GM21786 (cell line): Measurements from ENCODE around the gene MYO5B.

Experiments
- ATAC-seq: cut with Tn5 transposase; IDR thresholded peaks from one replicate; pipeline ENCODE4 v1.9.1; 2021; ENCODE audit not compliant: unreplicated experiment

Gene MYO5B

DNA sequence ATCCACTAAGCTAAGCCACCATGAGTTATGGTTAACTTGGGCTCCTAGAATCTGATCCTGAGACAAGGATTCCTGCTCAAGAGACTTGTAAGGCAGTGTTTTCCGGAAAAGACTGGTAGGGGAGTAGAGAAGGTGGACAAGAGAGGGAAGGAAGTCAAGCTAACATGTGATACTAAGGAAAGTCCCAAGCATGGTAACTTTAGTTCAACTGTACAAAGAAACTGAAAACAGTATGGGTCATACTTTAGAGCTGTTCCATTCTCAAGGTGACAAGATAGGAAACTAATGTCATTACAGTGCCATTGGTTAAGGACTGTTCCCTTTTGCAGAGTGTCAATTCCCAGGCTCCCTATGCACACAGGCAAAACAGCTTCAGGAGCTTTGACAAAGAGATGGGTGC is 5.8 kb downstream of the MYO5B start:
- no peak for ATAC-seq

DNA sequence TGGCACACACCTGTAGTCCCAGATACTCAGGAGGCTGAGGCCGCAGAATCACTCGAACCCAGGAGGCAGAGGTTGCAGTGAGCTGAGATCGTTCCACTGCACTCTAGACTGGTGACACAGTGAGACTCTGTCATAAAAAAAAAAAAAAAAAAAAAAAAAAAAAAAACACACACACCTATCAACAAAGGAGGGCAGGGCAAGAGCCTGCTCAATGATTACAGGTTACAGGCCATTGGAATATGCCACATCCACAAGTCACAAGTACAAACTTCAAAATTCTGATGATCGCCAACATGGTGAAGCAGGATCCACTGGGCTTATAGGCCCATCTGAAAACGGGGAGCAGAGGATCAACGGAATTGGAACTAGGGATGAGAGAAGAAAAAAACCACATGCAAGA is 6.3 kb downstream of the MYO5B start:
- no peak for ATAC-seq

DNA sequence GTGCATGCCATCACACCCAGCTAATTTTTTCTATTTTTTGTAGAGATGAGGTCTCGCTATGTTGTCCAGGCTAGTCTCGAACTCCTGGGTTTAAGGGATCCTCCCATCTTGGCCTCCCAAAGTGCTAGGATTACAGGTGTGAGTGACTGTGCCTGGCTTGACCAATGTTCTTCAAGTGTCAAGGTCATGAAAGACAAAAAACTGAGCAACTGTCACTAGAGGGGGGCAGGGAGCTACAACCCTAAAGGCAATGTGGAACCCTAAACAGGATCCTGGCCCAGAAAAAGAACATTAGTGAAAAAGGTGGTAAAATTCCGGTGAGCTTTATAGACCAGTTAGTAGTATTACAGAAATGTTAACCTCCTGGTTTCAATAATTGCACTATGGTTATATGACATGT is 7.3 kb downstream of the MYO5B start:
- ATAC-seq, result no peak

DNA sequence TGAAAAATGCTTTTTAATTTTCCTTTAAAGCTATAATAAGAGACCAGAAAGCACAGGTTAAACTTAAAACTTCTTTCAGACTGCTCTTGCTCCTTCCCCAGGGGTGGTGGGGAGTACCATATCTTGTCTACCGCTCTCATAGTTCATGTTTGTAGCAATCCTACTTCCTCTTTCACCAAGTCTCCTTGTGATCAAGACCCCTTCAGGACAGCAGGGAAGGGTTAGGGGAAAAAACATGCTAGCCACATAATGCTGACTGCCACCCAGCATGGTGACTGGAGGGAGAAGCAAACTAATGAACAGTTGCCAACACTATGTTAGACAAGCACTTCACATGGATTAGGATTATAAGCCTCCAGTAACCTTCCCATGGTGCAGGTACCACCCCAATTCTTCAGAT is 8.6 kb downstream of the MYO5B start:
- no peak for ATAC-seq

DNA sequence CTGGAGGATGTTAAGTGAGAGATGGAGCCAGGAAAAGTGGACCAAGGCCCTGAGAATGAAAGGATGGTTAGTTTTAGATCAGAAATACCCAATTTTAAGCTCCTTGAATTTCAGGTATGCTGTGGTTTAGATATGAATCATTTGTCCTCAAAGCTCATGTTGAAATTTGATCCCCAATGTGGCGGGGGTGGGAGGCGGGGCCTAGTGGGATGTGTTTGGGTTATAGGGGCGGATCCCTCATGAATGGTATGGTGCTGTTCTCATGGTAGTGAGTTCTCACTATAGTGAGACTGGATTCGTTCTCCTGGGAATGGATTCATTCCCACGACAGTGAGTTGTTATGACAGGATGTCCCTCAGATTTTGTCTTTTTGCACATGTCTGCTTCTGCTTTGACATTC is 11.4 kb downstream of the MYO5B start:
- no peak for ATAC-seq

DNA sequence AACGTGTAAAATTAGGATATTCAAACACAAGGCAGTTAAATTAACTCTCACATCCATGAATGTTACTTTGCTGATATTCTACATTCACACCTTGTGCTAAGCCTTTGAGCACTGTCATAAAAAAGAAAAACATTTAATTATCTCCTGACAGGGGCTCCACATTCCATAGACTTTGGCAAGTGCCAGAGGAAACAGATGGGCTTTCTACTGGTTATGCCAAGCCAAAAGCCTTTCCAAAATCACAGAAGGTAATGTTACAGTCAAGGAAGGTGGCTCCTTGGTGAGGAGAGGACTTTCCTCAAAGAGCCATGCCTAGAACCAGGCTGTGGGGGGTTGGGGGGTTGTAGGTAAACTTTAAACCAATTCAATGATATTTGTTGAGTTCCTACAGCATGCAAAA is 12.4 kb downstream of the MYO5B start:
- no peak for ATAC-seq

DNA sequence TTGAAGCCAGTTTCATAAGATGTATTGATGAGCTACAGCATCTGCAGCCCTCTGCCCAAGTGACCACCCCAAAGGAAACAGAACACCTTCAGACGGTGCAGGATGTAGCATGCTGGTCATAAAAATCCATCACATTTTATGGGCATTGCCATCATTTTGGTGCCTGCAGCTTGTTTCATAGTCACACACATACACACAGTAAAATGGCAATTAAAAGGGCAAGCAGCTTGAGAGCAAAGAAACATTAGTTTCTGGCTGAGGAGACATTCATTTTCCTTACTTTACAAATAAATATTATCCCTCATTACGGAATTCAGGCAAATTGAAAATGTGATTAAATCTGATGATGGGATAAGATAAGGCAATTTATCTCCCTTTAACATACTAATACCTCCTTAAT is 13.4 kb downstream of the MYO5B start:
- no peak for ATAC-seq

DNA sequence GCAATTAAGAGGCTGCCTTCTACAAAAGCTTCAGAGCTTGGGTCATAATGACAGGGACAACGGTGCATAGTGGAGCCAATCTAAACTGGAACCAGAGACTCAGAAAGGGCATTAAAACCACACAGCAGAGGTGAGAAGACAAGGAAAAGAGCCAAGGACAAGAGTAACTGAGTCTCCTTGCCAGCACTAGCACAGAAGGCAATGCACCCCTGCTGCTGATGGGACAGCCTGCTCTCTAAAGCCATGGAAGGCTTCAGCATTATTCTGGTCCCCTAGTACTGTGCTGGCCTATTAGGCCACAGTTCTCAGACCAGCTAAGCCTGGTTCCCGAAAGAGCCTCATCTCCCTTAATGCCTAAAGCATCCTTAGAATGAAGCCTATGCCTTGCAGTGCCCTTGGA is 15.5 kb downstream of the MYO5B start:
- no peak for ATAC-seq

DNA sequence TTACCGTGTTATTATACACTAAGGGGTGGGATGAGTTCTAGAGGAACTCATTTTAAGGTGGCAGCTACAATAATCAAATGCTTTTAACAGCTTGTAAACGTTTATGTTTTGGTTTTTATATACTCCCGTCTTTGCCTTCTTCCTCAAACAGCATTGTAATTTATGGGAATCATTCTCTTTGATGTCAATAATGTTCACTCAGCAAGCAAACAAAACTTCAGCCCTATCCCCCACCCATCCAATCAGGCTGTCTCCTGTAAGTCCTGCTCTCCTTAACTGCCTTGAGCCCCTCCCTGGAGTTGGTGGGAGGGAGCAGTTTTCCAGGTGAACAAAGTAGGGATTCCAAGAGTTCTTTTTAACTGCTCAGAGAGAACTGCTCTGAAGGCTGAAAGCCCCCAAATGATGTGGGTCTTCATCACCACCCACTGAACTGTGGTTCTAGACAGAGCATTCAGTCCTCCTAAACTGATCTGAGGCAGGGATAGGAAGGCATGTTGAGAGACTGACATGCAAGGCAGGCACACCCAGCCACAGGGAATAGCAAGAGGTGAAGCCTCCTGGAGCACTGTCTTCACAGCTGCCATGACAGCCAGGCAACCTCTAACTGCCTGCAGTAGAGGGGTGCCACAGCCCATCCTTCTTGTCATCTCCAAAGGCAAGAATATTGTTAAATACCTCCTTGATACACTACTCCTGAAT is 17.5 kb downstream of the MYO5B start:
- ATAC-seq, result no peak

DNA sequence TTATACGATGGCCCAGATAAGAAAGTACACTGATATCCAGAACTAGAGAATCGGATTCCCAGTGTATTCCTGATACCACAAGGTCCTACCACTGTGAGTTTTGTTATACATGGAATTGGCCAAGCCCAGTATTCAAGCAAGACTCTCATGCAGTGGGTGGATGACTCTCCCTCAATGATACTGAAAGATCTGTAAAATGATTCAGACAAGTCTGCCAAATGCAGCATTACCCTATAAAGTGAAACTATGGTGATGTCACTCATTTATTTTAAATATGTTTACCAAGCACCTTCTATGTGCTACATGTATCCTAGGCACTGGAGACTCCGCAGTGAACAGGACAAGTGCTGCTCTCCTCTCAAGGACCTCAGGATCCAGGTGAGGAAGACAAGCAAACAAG is 22.6 kb downstream of the MYO5B start:
- no peak for ATAC-seq

DNA sequence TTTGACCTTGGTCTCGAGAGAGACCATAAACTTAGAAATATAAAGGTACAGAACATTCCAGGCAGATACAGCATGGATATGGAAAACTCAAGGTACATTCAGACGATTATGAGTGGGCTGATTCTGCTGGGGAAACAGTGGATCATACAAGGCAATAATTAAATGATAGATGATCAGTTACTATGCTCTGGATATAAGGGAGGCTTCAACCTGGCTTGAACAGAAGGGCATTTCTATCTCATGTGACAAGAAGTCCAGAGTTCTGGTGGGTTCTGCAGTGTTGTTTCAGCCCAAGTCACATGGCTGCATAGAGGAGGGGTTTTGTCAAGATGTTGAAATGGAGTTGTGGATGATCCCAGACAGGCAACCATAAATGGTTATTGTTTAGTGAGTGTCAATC is 23.5 kb downstream of the MYO5B start:
- ATAC-seq, result no peak

DNA sequence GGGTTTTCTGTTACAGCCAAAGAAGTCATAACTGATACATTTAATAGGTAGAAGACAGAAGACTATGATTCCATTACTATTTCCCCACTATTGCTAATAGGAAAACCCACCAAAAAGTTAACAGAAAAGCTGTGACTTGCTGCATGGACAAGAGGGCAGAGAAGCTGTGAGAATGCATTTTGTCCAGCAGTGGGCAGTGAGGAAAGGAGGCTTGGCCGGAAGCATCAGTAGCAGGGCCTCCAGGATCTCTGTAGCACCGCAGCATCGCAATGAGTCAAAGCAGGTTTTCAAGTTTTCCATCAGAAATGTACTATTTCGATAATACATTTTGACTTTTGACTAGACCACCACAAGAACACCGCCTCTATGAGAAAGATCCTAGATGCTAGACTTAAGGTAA is 24.9 kb downstream of the MYO5B start:
- no peak for ATAC-seq

DNA sequence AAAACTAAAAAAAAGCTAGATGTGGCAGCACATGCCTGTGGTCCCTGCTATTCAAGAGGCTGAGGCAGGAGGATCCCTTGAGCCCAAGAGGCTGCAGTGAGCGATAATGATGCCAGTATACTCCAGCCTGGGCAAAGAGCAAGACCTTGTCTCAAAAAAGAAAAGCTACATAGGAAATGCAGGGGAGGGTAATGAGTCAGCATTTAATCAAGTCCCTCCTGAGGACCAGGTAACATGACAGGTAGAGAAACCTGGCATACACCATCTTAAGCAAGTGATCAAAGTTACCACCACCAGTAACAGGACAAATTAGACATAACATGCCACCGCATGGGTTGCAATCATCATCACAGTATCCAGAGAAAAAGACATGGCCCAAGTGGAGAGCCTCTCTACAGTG is 25.8 kb downstream of the MYO5B start:
- ATAC-seq, result no peak

DNA sequence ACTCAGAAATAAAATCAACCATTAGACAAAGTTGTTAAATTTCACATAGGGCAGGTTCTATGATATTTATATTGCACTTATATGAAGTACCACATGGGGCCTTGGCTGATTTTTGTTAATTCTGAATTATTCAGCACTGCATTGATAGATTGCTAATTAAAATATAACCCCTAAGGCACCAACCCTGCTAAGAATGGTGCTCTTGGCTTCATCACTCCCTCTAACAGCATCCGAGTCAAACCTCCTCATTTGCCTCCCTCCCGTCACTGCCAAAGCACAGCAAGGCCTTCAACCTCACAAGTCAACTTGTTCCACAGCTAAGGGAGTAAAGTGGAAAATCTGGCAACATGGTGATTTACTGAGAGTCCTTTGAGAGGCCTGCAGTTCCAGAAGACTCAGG is 27.0 kb downstream of the MYO5B start:
- ATAC-seq, result no peak

DNA sequence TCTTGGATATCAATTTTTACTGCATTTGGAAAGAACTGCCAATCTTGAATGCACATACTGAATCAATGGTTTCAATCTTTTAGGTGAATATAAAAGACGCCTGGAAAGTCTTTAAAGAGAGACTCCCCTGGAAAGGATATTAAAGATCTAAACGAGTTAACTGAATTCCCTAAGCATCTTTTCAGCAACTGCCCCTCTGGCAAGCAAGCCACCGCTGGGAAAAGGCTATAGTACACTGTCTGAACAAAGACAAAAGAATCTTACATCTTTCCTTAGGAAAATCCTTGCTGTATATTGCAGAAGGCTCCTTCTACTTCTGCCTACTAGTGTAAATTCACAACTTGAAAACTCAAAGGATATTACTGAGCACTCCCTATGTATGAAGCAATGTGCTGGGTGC is 28.0 kb downstream of the MYO5B start:
- no peak for ATAC-seq

DNA sequence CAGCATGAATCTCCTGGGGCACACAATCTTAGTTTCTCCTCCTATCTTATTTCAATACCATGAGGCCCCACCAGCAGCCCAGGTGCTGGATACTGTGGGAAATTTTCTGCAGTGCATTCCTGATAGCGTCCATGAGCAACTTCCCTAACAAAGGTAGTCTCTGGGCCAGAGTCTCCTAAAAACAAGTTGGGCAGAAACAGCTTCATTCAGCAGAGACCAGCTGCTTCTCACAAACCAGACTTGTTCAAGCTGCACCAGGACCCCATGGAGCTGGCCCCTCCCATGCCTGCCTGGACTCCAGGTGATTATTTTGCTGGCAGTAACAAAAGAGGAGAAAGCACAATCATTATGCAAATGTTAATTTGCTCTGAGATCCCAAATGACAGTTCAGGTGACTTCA is 31.4 kb downstream of the MYO5B start:
- ATAC-seq, result no peak

DNA sequence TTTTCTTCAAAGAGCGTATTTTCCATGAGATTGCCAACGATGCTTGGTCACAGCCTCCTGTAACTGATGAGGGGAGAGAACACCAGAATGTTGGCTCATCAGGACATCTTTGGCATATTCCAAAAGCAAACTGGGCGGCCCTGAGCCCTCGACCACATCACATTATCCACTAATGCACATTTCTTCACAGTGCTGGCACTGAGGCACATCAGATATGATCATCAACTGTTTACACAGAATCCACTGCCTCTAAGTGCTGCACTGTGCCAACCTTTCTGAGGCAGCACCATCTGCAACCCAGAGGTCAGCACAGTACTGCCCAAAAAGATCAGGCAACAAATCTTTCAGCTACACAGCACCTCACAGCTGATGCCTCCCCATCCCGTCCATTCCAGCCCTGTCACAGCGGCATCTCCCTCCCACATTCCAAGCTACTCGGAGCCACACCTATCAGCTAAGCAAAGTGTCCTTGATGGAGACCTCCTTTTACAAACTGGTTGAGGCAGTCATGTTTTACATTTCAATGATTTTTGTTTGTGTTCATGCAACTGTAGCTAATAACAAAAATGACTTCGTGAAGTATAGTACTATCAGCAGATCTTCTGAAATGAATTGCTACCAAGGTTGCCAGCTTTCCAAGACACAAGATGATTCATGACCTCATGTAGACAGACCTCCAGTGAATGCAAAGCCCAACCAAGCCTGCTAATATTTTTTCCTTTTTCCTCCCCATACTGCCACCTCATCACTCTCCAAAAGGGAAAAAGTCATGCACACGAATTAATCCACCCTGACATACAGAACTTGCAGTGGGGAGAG is 32.3 kb downstream of the MYO5B start:
- no peak for ATAC-seq

DNA sequence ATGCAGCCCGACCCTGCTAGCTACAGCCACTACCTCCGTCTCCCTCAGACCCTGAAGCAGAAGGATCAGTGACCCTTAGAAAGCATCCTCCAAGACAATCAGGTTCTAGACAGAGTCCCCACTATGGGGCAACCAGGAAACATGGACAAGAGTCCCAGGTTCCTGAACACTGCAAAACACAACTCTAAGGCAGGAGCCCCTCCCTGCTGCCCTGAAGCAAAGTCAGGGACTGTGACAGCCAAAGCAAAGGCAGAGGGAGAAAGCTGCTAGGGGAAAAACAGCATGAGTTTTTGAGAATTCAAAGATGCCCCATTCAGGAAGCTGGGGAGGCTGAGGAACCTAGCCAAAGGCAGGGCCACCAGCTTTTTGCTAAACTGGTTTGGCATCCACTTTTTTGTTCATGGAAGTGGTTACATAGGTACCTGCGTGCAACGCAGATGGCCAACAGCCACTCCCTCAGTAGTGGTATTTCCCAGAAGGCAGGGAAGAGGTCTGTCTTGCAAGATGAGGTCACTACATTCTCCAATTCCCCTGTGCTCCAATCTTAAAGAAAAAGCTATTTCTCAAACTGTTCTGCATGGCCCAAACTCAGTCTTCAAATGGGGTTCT is 33.2 kb downstream of the MYO5B start:
- ATAC-seq, result no peak

DNA sequence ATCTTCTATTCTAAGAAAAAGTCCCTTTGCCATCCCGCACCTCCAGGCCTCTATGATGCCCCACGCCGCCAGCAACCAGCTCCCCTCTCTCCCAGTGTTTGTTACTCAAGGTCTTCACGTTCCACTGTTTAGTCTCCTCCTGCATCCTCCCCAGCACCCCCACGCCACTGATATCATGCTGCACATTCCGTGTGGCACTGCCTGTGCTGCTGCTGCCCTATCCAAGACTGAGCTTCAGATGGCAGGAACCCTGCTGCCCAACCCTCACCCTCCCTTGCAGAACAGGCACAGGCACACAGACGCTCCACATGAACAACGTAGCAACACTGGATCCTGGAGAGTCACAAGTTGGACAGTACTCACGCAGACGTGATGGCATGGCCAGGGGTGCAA is 35.3 kb downstream of the MYO5B start:
- no peak for ATAC-seq

DNA sequence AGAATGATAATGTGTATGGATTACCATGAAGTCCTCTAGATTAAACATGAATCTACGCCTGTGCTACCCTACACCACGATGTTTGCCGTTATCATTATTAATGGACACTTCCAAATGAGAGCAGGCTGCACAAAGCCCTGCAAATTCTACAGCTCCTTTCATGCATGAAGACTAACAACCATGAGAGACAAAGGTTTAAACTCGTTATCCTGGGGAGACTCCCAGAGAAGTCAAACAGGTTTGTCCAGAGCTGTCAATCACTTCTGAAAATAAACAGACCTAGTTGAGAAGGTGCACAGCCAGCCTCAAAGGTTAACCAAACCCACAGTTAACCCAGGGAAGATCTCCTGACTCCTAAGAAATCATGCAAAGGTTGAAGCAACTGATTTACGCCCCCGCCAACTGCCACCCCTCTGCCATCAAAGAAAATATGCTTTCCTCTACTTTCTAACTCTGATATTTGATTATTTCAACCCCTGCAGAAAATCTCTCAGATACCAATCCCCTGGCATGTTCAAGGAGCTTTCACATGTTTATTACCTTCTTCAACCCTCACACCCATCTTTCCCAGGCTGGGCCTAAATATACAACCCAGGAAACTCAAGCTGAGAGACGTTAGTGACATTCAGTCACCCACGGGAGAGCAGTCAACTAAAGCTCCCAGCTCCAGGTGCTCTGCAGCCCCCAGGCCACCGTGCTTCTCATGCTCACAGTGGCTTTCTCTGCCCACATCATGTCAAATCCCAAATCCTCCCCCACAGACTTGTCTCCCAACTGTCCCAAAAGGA is 35.9 kb downstream of the MYO5B start:
- no peak for ATAC-seq

DNA sequence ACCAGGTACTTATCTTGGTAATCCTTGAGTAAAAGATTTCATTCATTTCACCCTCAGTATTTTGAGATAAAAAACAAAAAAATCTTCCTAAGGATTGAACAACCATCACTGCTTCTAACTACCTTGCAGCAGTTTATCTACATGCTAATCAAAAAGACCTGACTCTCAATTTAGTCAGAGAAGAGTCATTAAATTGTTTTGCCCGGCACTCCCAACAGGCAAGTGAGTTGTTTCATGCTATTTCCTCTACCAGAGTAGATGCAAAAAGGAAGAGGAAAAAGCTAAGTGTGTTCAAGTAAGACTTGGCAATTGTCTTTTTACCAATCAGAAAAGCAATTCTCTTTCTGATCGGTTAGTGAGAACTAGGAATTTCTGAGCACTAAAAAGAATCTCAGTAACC is 39.5 kb downstream of the MYO5B start:
- ATAC-seq, result no peak

DNA sequence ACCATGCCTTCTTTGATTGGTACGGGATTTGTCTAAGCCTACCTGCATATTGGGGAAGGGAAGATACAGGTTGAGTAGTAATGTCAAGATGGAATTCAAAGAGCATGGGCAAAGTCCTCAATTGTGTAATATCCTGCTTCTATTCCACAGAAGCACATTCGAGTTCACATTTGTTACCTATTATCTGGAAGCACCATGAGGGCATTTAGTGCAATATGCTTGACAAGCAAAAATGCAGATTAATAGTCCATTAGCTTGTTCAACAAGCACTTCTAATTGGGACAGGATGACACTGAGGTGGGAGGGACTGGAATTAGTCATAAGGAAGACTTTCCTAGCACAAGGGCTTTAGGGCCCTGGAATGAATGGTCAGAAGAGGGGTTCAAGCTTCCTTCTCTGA is 40.5 kb downstream of the MYO5B start:
- no peak for ATAC-seq
